GM21717 (cell line): ENCODE results near the gene ITPRIPL1.
"Not testable (repeated sequence)": the region's sequence is repeated elsewhere in the genome, so short reads cannot be mapped to it uniquely, and the experiment has no call there.

ENCODE experiments used
- ATAC-seq: cut with Tn5 transposase; IDR thresholded peaks from one replicate; pipeline ENCODE4 v1.9.1; 2021; ENCODE audit warnings: mild to moderate bottlenecking, moderate library complexity; ENCODE audit not compliant: unreplicated experiment

ITPRIPL1 gene

GRCh38 chr2:96325041-96325883 is at the start of gene ITPRIPL1:
Gene ITPRIPL1, plus strand, starts transcription at chr2:96325317. Its CDS starts 523 bp downstream, at chr2:96325840.
- no peak for ATAC-seq

- no peak for ATAC-seq
Observed at GRCh38 chr2:96276787-96277499, 48.2 kb upstream of the ITPRIPL1 start.

GRCh38 chr2:96287273-96287856 is 37.8 kb upstream of the ITPRIPL1 start:
- no peak for ATAC-seq

GRCh38 chr2:96291751-96292150 is 33.4 kb upstream of the ITPRIPL1 start:
- ATAC-seq = no peak

GRCh38 chr2:96294271-96294670 is 30.8 kb upstream of the ITPRIPL1 start:
- not testable (repeated sequence) for ATAC-seq

GRCh38 chr2:96296925-96297324 is 28.2 kb upstream of the ITPRIPL1 start:
- no peak for ATAC-seq

GRCh38 chr2:96301865-96302264 is 23.3 kb upstream of the ITPRIPL1 start:
- no peak for ATAC-seq

- no peak for ATAC-seq
Observed at GRCh38 chr2:96304606-96305005, 20.5 kb upstream of the ITPRIPL1 start.

GRCh38 chr2:96305091-96305978 is 19.8 kb upstream of the ITPRIPL1 start, which contains the start of gene SNRNP200:
Gene SNRNP200, minus strand, starts transcription at chr2:96305546. Its CDS starts 109 bp downstream, at chr2:96305437.
- ATAC-seq = peak; percentile 79

GRCh38 chr2:96305979-96306308 is 19.2 kb upstream of the ITPRIPL1 start:
- ATAC-seq = peak; percentile 5

GRCh38 chr2:96306370-96306769 is 18.7 kb upstream of the ITPRIPL1 start:
- ATAC-seq = no peak

GRCh38 chr2:96308248-96308647 is 16.9 kb upstream of the ITPRIPL1 start:
- ATAC-seq = no peak

GRCh38 chr2:96315005-96315399 is 10.1 kb upstream of the ITPRIPL1 start:
- no peak for ATAC-seq

GRCh38 chr2:96315400-96316071 is 9.6 kb upstream of the ITPRIPL1 start:
- no peak for ATAC-seq

- no peak for ATAC-seq
Observed at GRCh38 chr2:96316999-96317398, 8.1 kb upstream of the ITPRIPL1 start.

- ATAC-seq = no peak
Observed at GRCh38 chr2:96317584-96317997, 7.5 kb upstream of the ITPRIPL1 start.

GRCh38 chr2:96318723-96319122 is 6.4 kb upstream of the ITPRIPL1 start:
- ATAC-seq = no peak

- ATAC-seq = no peak
Observed at GRCh38 chr2:96319396-96319795, 5.7 kb upstream of the ITPRIPL1 start.

GRCh38 chr2:96320326-96320725 is 4.8 kb upstream of the ITPRIPL1 start:
- no peak for ATAC-seq
